KMS-11 (cell line): Measurements from ENCODE around the gene BUB1.

ENCODE experiments used
- H2AFZ ChIP-seq: fragments of 200-600 bp; sonication (generic); 2 replicates; pipeline ENCODE4 v1.6.1; 2016; ENCODE audit warnings: antibody characterized with exemption, mixed run types, low read depth
- H3K27ac ChIP-seq: fragments of 200-600 bp; sonication (generic); 2 replicates; pipeline ENCODE4 v1.6.1; 2016; ENCODE audit warnings: mild to moderate bottlenecking, mixed run types
- H3K27me3 ChIP-seq: fragments of 200-600 bp; sonication (generic); 2 replicates; pipeline ENCODE4 v1.6.1; 2017; ENCODE audit warnings: mild to moderate bottlenecking, low read depth, mixed run types, moderate library complexity; ENCODE audit not compliant: insufficient read depth
- H3K36me3 ChIP-seq: fragments of 200-600 bp; sonication (generic); 2 replicates; pipeline ENCODE4 v1.6.1; 2017; ENCODE audit warnings: mild to moderate bottlenecking, mixed run types; ENCODE audit not compliant: insufficient read depth
- H3K4me1 ChIP-seq: fragments of 200-600 bp; sonication (generic); 2 replicates; pipeline ENCODE4 v1.6.1; 2016; ENCODE audit warnings: mild to moderate bottlenecking, low read depth, mixed run types; ENCODE audit not compliant: poor library complexity, severe bottlenecking
- H3K4me2 ChIP-seq: fragments of 200-600 bp; sonication (generic); 2 replicates; pipeline ENCODE4 v1.7.0; 2016; ENCODE audit warnings: mild to moderate bottlenecking, mixed run types
- H3K4me3 ChIP-seq: fragments of 200-600 bp; sonication (generic); IDR thresholded peaks from 2 replicates; pipeline ENCODE4 v1.6.1; 2017; ENCODE audit warnings: low read depth, low read length, mixed read lengths; ENCODE audit not compliant: insufficient read depth
- H3K79me2 ChIP-seq: fragments of 200-600 bp; sonication (generic); 2 replicates; pipeline ENCODE4 v1.6.1; 2016; ENCODE audit warnings: low read depth, mixed run types; ENCODE audit not compliant: insufficient read depth
- H3K9ac ChIP-seq: fragments of 200-600 bp; sonication (generic); 2 replicates; pipeline ENCODE4 v1.6.1; 2016; ENCODE audit warnings: mild to moderate bottlenecking, mixed run types
- H4K20me1 ChIP-seq: fragments of 200-600 bp; sonication (generic); 2 replicates; pipeline ENCODE4 v1.6.1; 2016; ENCODE audit warnings: mild to moderate bottlenecking, mixed run types; ENCODE audit not compliant: insufficient read depth
- TF ChIP-seq, protein P1 (sequence below): fragments of 200-600 bp; sonication (generic); conservative IDR thresholded peaks from 2 replicates; pipeline ENCODE4 v1.6.1; 2017; ENCODE audit warnings: low read depth, mild to moderate bottlenecking, antibody characterized with exemption, low read length, moderate library complexity, mixed read lengths

Gene BUB1

GRCh38 chr2:110657724-110658305 lies 20.0 kb downstream of the BUB1 start:
- H3K79me2 ChIP-seq = peaks cover 11% of the 10 kb centered on the region
- TF ChIP-seq, protein P1, sequence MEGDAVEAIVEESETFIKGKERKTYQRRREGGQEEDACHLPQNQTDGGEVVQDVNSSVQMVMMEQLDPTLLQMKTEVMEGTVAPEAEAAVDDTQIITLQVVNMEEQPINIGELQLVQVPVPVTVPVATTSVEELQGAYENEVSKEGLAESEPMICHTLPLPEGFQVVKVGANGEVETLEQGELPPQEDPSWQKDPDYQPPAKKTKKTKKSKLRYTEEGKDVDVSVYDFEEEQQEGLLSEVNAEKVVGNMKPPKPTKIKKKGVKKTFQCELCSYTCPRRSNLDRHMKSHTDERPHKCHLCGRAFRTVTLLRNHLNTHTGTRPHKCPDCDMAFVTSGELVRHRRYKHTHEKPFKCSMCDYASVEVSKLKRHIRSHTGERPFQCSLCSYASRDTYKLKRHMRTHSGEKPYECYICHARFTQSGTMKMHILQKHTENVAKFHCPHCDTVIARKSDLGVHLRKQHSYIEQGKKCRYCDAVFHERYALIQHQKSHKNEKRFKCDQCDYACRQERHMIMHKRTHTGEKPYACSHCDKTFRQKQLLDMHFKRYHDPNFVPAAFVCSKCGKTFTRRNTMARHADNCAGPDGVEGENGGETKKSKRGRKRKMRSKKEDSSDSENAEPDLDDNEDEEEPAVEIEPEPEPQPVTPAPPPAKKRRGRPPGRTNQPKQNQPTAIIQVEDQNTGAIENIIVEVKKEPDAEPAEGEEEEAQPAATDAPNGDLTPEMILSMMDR = no peak

DNA sequence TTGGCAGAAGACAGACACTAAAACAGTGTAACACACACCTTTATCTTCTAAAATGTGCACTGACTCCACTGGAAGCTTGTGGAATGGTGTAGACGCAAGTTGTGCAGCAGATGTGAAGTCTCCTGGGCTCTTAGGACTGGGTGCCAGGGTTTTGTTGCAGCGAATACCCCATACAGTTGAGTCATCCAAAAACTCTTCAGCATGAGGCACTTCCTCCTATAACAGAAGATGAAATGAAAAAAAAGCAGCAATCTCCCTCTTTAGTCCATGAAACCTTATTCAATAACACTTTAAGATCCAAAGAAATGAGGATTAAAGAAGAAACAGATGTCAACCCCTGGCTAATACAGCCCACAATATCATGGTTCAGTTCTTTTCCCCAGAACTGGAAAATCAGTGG lies 22.2 kb downstream of the BUB1 start:
- Histone ChIP-seq H3K4me3 (no peak overlapping the region), H3K27ac (no peak overlapping the region), H3K27me3 (no peaks in the 10 kb centered on the region), H4K20me1 (no peaks in the 10 kb centered on the region), H3K4me1 (no peaks in the 10 kb centered on the region), H3K36me3 (peaks cover 10% of the 10 kb centered on the region; the same call in 1 of the 2 replicates), H3K79me2 (no peaks in the 10 kb centered on the region; the same call in 1 of the 2 replicates), H3K4me2 (no peak overlapping the region), H3K9ac (no peak overlapping the region), H2AFZ (no peak overlapping the region)
- TF ChIP-seq, protein P1 = no peak

More at GRCh38 chr2:110657724-110658305, 20.0 kb downstream of the BUB1 start:
- Histone ChIP-seq H3K36me3 (peaks cover 18% of the 10 kb centered on the region), H3K27me3 (no peaks in the 10 kb centered on the region), H3K9ac (no peak overlapping the region), H3K4me2 (no peak overlapping the region), H4K20me1 (no peaks in the 10 kb centered on the region), H3K4me1 (peaks cover 9% of the 10 kb centered on the region), H3K4me3 (no peak overlapping the region), H2AFZ (no peak overlapping the region), H3K27ac (no peak overlapping the region)

- no peak overlapping the region for H3K9ac ChIP-seq
- TF ChIP-seq, protein P1 = no peak
- no peaks in the 10 kb centered on the region; the same call in 1 of the 2 replicates for H3K79me2 ChIP-seq
- H4K20me1 ChIP-seq = no peaks in the 10 kb centered on the region
- no peak overlapping the region for H2AFZ ChIP-seq
- no peaks in the 10 kb centered on the region for H3K4me1 ChIP-seq
- no peak overlapping the region for H3K27ac ChIP-seq
- no peaks in the 10 kb centered on the region for H3K27me3 ChIP-seq
- peaks cover 7% of the 10 kb centered on the region; the same call in 1 of the 2 replicates for H3K36me3 ChIP-seq
- H3K4me3 ChIP-seq = no peak overlapping the region
- H3K4me2 ChIP-seq = no peak overlapping the region
Measured at GRCh38 chr2:110653861-110654260, 24.0 kb downstream of the BUB1 start.

GRCh38 chr2:110650346-110650745 lies 27.5 kb downstream of the BUB1 start:
- H3K4me1 ChIP-seq = peaks cover 4% of the 10 kb centered on the region
- no peaks in the 10 kb centered on the region for H4K20me1 ChIP-seq
- no peak overlapping the region for H3K27ac ChIP-seq
- no peak overlapping the region for H2AFZ ChIP-seq
- H3K36me3 ChIP-seq = peaks cover 4% of the 10 kb centered on the region; the same call in 1 of the 2 replicates
- H3K9ac ChIP-seq = no peak overlapping the region
- no peaks in the 10 kb centered on the region for H3K27me3 ChIP-seq
- peaks cover 15% of the 10 kb centered on the region; the same call in 1 of the 2 replicates for H3K79me2 ChIP-seq
- H3K4me3 ChIP-seq = no peak overlapping the region
- no peak overlapping the region for H3K4me2 ChIP-seq
- TF ChIP-seq, protein P1 = no peak
